Stimulated activated CD8-positive, alpha-beta memory T cell treated with anti-CD3 and anti-CD28 coated beads, Interleukin-7, amount 100 ng/mL, for 24 hours (primary cell): ENCODE results near the gene GDPD2.
A peak's percentile ranks its signal among the peaks of the same experiment; 100 is the strongest.

ENCODE experiments used
- DNase-seq: peaks from one replicate; pipeline ENCODE4 v3.0.0-alpha.2; 2020; ENCODE audit warnings: low read depth

Gene GDPD2

GRCh38 chrX:70437921-70438665, 15.0 kb downstream of the GDPD2 start:
- no peak for DNase-seq

- no peak for DNase-seq
These were observed 15.9 kb downstream of the GDPD2 start for GRCh38 chrX:70439016-70439415.

- DNase-seq = no peak
These were observed 19.1 kb downstream of the GDPD2 start for GRCh38 chrX:70442224-70442623.

- no peak for DNase-seq
These were observed 21.3 kb downstream of the GDPD2 start, which contains the start of gene DLG3 for GRCh38 chrX:70444326-70444945. DLG3 (plus strand) TSS chrX:70444835; CDS start chrX:70445202, 367 bp downstream.

GRCh38 chrX:70444946-70445656, 22.0 kb downstream of the GDPD2 start:
- DNase-seq = no peak

GRCh38 chrX:70445951-70446350, 22.8 kb downstream of the GDPD2 start:
- DNase-seq = no peak

GRCh38 chrX:70446380-70447350, 23.6 kb downstream of the GDPD2 start:
- no peak for DNase-seq

- no peak for DNase-seq
These were observed 26.4 kb downstream of the GDPD2 start for GRCh38 chrX:70449457-70449966.

GRCh38 chrX:70452143-70452733, 29.1 kb downstream of the GDPD2 start:
- DNase-seq = peak; percentile 26

GRCh38 chrX:70453024-70453618, 30.0 kb downstream of the GDPD2 start:
- DNase-seq = no peak

GRCh38 chrX:70454441-70455365, 31.6 kb downstream of the GDPD2 start:
- DNase-seq = peak; percentile 30

GRCh38 chrX:70455366-70456202, 32.5 kb downstream of the GDPD2 start:
- DNase-seq = no peak

- no peak for DNase-seq
These were observed 33.1 kb downstream of the GDPD2 start for GRCh38 chrX:70456256-70456655.

GRCh38 chrX:70461026-70461425, 37.9 kb downstream of the GDPD2 start:
- no peak for DNase-seq

- no peak for DNase-seq
These were observed 40.9 kb downstream of the GDPD2 start for GRCh38 chrX:70464051-70464450.

- no peak for DNase-seq
These were observed 43.9 kb downstream of the GDPD2 start for GRCh38 chrX:70466968-70467367.

GRCh38 chrX:70468709-70469108, 45.6 kb downstream of the GDPD2 start:
- no peak for DNase-seq

- DNase-seq = no peak
These were observed 47.8 kb downstream of the GDPD2 start for GRCh38 chrX:70470850-70471289.
